HepG2 (cell line): ENCODE results near the gene FXR2. TPM values are rescaled to one million over a fixed set of nuclear protein-coding genes. Genes with fewer than 3 reads are reported as not detected.

ENCODE experiments used
- CREBL2 ChIP-seq: sonication (generic); formaldehyde crosslinking; IDR thresholded peaks from 2 replicates; pipeline ENCODE4 v1.8.1; 2023; ENCODE audit warnings: missing genetic modification reagents, mild to moderate bottlenecking, borderline replicate concordance
- DR1 ChIP-seq: sonication (generic); formaldehyde crosslinking; IDR thresholded peaks from 2 replicates; pipeline ENCODE4 v1.8.0; 2021; ENCODE audit warnings: mild to moderate bottlenecking, missing genetic modification reagents, inconsistent platforms
- ETV5 ChIP-seq: IDR thresholded peaks from 2 replicates; pipeline ENCODE4 v1.6.1; 2018; ENCODE audit warnings: missing biosample characterization, missing genetic modification reagents, inconsistent platforms, borderline replicate concordance
- HNRNPL ChIP-seq: fragments of 200-400 bp; formaldehyde crosslinking; IDR thresholded peaks from 2 replicates; pipeline ENCODE4 v1.6.1; 2017; ENCODE audit warnings: mild to moderate bottlenecking, low read depth, low read length
- MTERF4 ChIP-seq: sonication (generic); formaldehyde crosslinking; IDR thresholded peaks from 2 replicates; pipeline ENCODE4 v1.8.0; 2023; ENCODE audit warnings: mild to moderate bottlenecking, missing genetic modification reagents
- POGZ ChIP-seq: sonication (generic); formaldehyde crosslinking; IDR thresholded peaks from 2 replicates; pipeline ENCODE4 v1.4.0; 2020; ENCODE audit warnings: mild to moderate bottlenecking, missing genetic modification reagents
- RARG ChIP-seq: sonication (generic); formaldehyde crosslinking; IDR thresholded peaks from 2 replicates; pipeline ENCODE4 v1.4.0; 2020; ENCODE audit warnings: low read depth, mild to moderate bottlenecking, missing genetic modification reagents
- SPEN ChIP-seq: sonication (generic); formaldehyde crosslinking; IDR thresholded peaks from 2 replicates; pipeline ENCODE4 v1.5.1; 2020; ENCODE audit warnings: low read depth, mild to moderate bottlenecking, missing genetic modification reagents
- ZBTB25 ChIP-seq: IDR thresholded peaks from 2 replicates; pipeline ENCODE4 v1.6.1; 2018; ENCODE audit warnings: missing genetic modification reagents
- ZBTB8A ChIP-seq: sonication (generic); formaldehyde crosslinking; IDR thresholded peaks from 2 replicates; pipeline ENCODE4 v1.4.0; 2020; ENCODE audit warnings: mild to moderate bottlenecking, low read depth, missing genetic modification reagents, borderline replicate concordance
- ZFP37 ChIP-seq: sonication (generic); formaldehyde crosslinking; IDR thresholded peaks from 2 replicates; pipeline ENCODE4 v1.4.0; 2020; ENCODE audit warnings: missing genetic modification reagents, borderline replicate concordance
- ZFP41 ChIP-seq: sonication (generic); formaldehyde crosslinking; IDR thresholded peaks from 2 replicates; pipeline ENCODE4 v1.4.0; 2020; ENCODE audit warnings: mild to moderate bottlenecking, missing genetic modification reagents, borderline replicate concordance
- ZNF331 ChIP-seq: sonication (generic); formaldehyde crosslinking; IDR thresholded peaks from 2 replicates; pipeline ENCODE4 v1.4.0; 2020; ENCODE audit warnings: missing genetic modification reagents
- ZNF333 ChIP-seq: sonication (generic); formaldehyde crosslinking; IDR thresholded peaks from 2 replicates; pipeline ENCODE4 v1.4.0; 2020; ENCODE audit warnings: mild to moderate bottlenecking, missing genetic modification reagents, borderline replicate concordance
- ZNF431 ChIP-seq: sonication (generic); formaldehyde crosslinking; IDR thresholded peaks from 2 replicates; pipeline ENCODE4 v1.9.0; 2022; ENCODE audit warnings: missing genetic modification reagents, low read depth, mild to moderate bottlenecking, borderline replicate concordance
- ZNF746 ChIP-seq: sonication (generic); formaldehyde crosslinking; IDR thresholded peaks from 2 replicates; pipeline ENCODE4 v1.8.0; 2022; ENCODE audit warnings: mild to moderate bottlenecking, missing genetic modification reagents
- polyA plus RNA-seq, 8 experiments: library from polyadenylated mRNA; depleted of rRNA in 3 of 8; stranded (reverse) in 7 of 8; unstranded in 1 of 8; fragments of >200 nt; fragmentation: Illumina TruSeq in 4 of 8; extraction: Trizol in 4 of 8; gene quantifications; 2 replicates each; pipeline versions ENCODE4 v1.2.1 to v1.2.3, GENCODE V29; 2011 to 2016; ENCODE audit warnings: low read depth in 4 of 8, missing spikeins in 1 of 8, mixed read lengths in 1 of 8; ENCODE audit not compliant: insufficient read depth in 1 of 8
- total RNA-seq, 5 experiments: library from RNA; depleted of rRNA; stranded (reverse); fragments of >200 nt; fragmentation: Illumina TruSeq; extraction: Trizol; gene quantifications; 2 replicates each; pipeline ENCODE4 v1.2.3, GENCODE V29; 2016; ENCODE audit warnings: low read depth in 1 of 5
- TF ChIP-seq, protein P1 (sequence below): sonication (generic); formaldehyde crosslinking; IDR thresholded peaks from 2 replicates; pipeline ENCODE4 v1.4.0; 2020; ENCODE audit warnings: low read depth, mild to moderate bottlenecking, missing genetic modification reagents
- TF ChIP-seq, protein P2 (sequence below): sonication (generic); formaldehyde crosslinking; IDR thresholded peaks from 2 replicates; pipeline ENCODE4 v1.9.0; 2021; ENCODE audit warnings: missing genetic modification reagents, borderline replicate concordance
- TF ChIP-seq, protein P3 (sequence below): sonication (generic); formaldehyde crosslinking; IDR thresholded peaks from 2 replicates; pipeline ENCODE4 v1.5.1; 2020; ENCODE audit warnings: mild to moderate bottlenecking, moderate library complexity, missing genetic modification reagents

FXR2 gene
- total and polyA plus RNA-seq, 2 of the 13 experiments (the other 11 are each of a cell fraction or from before 2014, with no cell fraction given) = 20.9 to 24.4 TPM

DNA sequence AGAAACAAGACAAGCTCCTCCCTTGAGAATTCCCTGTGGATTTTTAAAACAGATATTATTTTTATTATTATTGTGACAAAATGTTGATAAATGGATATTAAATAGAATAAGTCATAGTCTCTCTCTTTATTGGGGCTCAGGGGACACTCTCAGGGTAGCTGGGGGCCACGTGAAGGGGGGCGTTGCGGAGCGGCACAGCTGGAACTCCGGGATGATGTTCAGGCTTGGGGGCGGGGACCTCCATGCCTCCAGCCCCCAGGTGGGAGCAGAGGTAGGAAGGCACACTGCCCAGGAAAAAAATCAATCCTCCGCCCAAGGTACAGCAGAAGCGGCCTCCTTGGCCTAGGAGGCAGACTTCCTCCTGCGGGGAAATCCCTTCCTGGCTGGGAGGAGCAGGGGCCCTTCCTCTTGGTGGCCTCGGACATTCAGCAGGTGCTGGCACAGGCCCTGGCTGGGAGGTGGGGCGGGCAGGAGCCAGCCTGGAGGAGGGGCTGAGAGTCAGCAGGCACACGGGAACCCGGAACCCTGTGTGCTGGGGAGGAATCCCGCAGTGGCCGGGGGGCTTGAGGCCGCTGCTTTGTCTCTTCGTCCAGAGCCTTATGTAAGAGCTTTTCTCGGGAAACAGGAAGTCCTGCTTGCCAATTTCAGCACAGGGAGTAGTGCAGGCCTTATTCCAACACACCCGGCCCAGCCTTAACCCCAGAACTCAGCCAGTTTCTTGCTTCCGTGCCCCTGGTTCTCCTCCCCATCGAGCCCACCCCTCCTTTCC lies 56.7 kb downstream of the FXR2 start (continued):
- TF ChIP-seq, protein P1, sequence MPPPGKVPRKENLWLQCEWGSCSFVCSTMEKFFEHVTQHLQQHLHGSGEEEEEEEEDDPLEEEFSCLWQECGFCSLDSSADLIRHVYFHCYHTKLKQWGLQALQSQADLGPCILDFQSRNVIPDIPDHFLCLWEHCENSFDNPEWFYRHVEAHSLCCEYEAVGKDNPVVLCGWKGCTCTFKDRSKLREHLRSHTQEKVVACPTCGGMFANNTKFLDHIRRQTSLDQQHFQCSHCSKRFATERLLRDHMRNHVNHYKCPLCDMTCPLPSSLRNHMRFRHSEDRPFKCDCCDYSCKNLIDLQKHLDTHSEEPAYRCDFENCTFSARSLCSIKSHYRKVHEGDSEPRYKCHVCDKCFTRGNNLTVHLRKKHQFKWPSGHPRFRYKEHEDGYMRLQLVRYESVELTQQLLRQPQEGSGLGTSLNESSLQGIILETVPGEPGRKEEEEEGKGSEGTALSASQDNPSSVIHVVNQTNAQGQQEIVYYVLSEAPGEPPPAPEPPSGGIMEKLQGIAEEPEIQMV (CRISPR knock-in tag) = peak; percentile 55; the same call in 1 of the 2 replicates
- TF ChIP-seq HNRNPL = peak; percentile 86
- no peak for TF ChIP-seq ZBTB8A (CRISPR knock-in tag)
- TF ChIP-seq MTERF4 (CRISPR knock-in tag) = peak; percentile 23; the same call in 1 of the 2 replicates
- no peak for TF ChIP-seq ZNF431 (CRISPR knock-in tag)
- no peak for TF ChIP-seq RARG
- TF ChIP-seq ZNF331 (CRISPR knock-in tag) = peak; percentile 68; the same call in 1 of the 2 replicates
- TF ChIP-seq CREBL2 (CRISPR knock-in tag) = no peak
- peak; percentile 76; the same call in 1 of the 2 replicates for TF ChIP-seq SPEN (CRISPR knock-in tag)
- peak; percentile 25; the same call in 1 of the 2 replicates for TF ChIP-seq POGZ
- TF ChIP-seq ZBTB25 = peak; percentile 33; the same call in 1 of the 2 replicates
- TF ChIP-seq ZFP37 (CRISPR knock-in tag) = no peak
- TF ChIP-seq ETV5 = peak; percentile 68; the same call in 1 of the 2 replicates
- TF ChIP-seq, protein P2, sequence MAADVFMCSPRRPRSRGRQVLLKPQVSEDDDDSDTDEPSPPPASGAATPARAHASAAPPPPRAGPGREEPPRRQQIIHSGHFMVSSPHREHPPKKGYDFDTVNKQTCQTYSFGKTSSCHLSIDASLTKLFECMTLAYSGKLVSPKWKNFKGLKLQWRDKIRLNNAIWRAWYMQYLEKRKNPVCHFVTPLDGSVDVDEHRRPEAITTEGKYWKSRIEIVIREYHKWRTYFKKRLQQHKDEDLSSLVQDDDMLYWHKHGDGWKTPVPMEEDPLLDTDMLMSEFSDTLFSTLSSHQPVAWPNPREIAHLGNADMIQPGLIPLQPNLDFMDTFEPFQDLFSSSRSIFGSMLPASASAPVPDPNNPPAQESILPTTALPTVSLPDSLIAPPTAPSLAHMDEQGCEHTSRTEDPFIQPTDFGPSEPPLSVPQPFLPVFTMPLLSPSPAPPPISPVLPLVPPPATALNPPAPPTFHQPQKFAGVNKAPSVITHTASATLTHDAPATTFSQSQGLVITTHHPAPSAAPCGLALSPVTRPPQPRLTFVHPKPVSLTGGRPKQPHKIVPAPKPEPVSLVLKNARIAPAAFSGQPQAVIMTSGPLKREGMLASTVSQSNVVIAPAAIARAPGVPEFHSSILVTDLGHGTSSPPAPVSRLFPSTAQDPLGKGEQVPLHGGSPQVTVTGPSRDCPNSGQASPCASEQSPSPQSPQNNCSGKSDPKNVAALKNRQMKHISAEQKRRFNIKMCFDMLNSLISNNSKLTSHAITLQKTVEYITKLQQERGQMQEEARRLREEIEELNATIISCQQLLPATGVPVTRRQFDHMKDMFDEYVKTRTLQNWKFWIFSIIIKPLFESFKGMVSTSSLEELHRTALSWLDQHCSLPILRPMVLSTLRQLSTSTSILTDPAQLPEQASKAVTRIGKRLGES (CRISPR knock-in tag) = no peak
- TF ChIP-seq, protein P3, sequence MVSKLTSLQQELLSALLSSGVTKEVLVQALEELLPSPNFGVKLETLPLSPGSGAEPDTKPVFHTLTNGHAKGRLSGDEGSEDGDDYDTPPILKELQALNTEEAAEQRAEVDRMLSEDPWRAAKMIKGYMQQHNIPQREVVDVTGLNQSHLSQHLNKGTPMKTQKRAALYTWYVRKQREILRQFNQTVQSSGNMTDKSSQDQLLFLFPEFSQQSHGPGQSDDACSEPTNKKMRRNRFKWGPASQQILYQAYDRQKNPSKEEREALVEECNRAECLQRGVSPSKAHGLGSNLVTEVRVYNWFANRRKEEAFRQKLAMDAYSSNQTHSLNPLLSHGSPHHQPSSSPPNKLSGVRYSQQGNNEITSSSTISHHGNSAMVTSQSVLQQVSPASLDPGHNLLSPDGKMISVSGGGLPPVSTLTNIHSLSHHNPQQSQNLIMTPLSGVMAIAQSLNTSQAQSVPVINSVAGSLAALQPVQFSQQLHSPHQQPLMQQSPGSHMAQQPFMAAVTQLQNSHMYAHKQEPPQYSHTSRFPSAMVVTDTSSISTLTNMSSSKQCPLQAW (CRISPR knock-in tag) = 0 out of 2 replicates have a peak, but pooled peaks have one; percentile 33
- peak; percentile 60; the same call in 1 of the 2 replicates for TF ChIP-seq ZFP41 (CRISPR knock-in tag)
- peak; percentile 82; the same call in 1 of the 2 replicates for TF ChIP-seq ZNF333 (CRISPR knock-in tag)
- no peak for TF ChIP-seq DR1 (CRISPR knock-in tag)
- TF ChIP-seq ZNF746 (CRISPR knock-in tag) = peak; percentile 50; the same call in 1 of the 2 replicates
